Lower lobe of right lung (tissue), 2 donors: ENCODE results near the gene HESX1. TPM values are rescaled to one million over a fixed set of nuclear protein-coding genes. Genes with fewer than 3 reads are reported as not detected.

Source experiments
- ATAC-seq, 2 donors: fragments of 200-7000 bp; cut with Tn5 transposase; one replicate each; pipeline ENCODE4 v1.9.1; 2020 to 2022; ENCODE audit warnings: mild to moderate bottlenecking in 2 of 2, moderate library complexity in 2 of 2
- DNase-seq: peaks from one replicate; pipeline ENCODE4 v3.0.0-alpha.2; 2020
- H3K27ac ChIP-seq: fragments of 200-600 bp; one replicate; pipeline ENCODE4 v1.8.0; 2022
- H3K27me3 ChIP-seq: fragments of 200-600 bp; one replicate; pipeline ENCODE4 v1.8.0; 2022; ENCODE audit warnings: low read depth
- H3K36me3 ChIP-seq: fragments of 200-600 bp; one replicate; pipeline ENCODE4 v1.8.0; 2022; ENCODE audit warnings: mild to moderate bottlenecking
- H3K4me1 ChIP-seq: fragments of 200-600 bp; one replicate; pipeline ENCODE4 v1.8.0; 2022
- H3K4me3 ChIP-seq: fragments of 200-600 bp; one replicate; pipeline ENCODE4 v1.8.0; 2022; ENCODE audit warnings: mild to moderate bottlenecking
- H3K9me3 ChIP-seq: fragments of 200-600 bp; one replicate; pipeline ENCODE4 v1.8.0; 2022
- intact Hi-C: fragments of 100-400 bp; cut with DNase I; formaldehyde crosslinking; loops from one replicate; pipeline ENCODE4 v1.11.0; 2022
- total RNA-seq: library from RNA; stranded (reverse); fragmentation: NEBNext Ultra II Directional; extraction: Animal tissue kit (Norgen Biotek cat#: 25700); gene quantifications from one replicate; pipeline ENCODE4 v1.2.1, GENCODE V29; 2021
- TF ChIP-seq, protein P1 (sequence below): fragments of 200-600 bp; IDR thresholded peaks from one replicate; pipeline ENCODE4 v1.8.0; 2022; ENCODE audit warnings: antibody characterized with exemption, mild to moderate bottlenecking
- donor health status: DM: no; HTN: yes; CAD: no; lungs with severe emphysema.

HESX1 gene
- total RNA-seq, 1 donor from 2014 or later, result 0.86 TPM

GRCh38 chr3:57158325-57158724, 41.5 kb downstream of the HESX1 start:
- Histone ChIP-seq H3K36me3 (no peaks in the 10 kb centered on the region), H3K27me3 (peaks cover 5% of the 10 kb centered on the region), H3K4me1 (peaks cover 14% of the 10 kb centered on the region), H3K4me3 (no peak overlapping the region), H3K27ac (no peak overlapping the region), H3K9me3 (no peaks in the 10 kb centered on the region)
- DNase-seq, result no peak
- TF ChIP-seq, protein P1, sequence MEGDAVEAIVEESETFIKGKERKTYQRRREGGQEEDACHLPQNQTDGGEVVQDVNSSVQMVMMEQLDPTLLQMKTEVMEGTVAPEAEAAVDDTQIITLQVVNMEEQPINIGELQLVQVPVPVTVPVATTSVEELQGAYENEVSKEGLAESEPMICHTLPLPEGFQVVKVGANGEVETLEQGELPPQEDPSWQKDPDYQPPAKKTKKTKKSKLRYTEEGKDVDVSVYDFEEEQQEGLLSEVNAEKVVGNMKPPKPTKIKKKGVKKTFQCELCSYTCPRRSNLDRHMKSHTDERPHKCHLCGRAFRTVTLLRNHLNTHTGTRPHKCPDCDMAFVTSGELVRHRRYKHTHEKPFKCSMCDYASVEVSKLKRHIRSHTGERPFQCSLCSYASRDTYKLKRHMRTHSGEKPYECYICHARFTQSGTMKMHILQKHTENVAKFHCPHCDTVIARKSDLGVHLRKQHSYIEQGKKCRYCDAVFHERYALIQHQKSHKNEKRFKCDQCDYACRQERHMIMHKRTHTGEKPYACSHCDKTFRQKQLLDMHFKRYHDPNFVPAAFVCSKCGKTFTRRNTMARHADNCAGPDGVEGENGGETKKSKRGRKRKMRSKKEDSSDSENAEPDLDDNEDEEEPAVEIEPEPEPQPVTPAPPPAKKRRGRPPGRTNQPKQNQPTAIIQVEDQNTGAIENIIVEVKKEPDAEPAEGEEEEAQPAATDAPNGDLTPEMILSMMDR, result no peak
- intact Hi-C loops, result no loop called here
- ATAC-seq, result no peak

- no peaks in the 10 kb centered on the region for H3K9me3 ChIP-seq
- H3K36me3 ChIP-seq, result no peaks in the 10 kb centered on the region
- DNase-seq, result no peak
- no peak for ATAC-seq
- TF ChIP-seq, protein P1, result no peak
- no peak overlapping the region for H3K27ac ChIP-seq
- peaks cover under 1% of the 10 kb centered on the region for H3K27me3 ChIP-seq
- H3K4me3 ChIP-seq, result no peak overlapping the region
- peaks cover 14% of the 10 kb centered on the region for H3K4me1 ChIP-seq
- intact Hi-C loops, result no loop called here
These were observed 42.2 kb downstream of the HESX1 start for GRCh38 chr3:57157545-57157944.

- no peak for DNase-seq
- H3K36me3 ChIP-seq, result no peaks in the 10 kb centered on the region
- H3K9me3 ChIP-seq, result no peaks in the 10 kb centered on the region
- no peak for ATAC-seq
- H3K27ac ChIP-seq, result no peak overlapping the region
- H3K27me3 ChIP-seq, result peaks cover 12% of the 10 kb centered on the region
- peaks cover 10% of the 10 kb centered on the region for H3K4me1 ChIP-seq
- H3K4me3 ChIP-seq, result no peak overlapping the region
- intact Hi-C loops, result no loop called here
- TF ChIP-seq, protein P1, result no peak
These were observed 44.5 kb downstream of the HESX1 start for GRCh38 chr3:57155310-57155643.

DNA sequence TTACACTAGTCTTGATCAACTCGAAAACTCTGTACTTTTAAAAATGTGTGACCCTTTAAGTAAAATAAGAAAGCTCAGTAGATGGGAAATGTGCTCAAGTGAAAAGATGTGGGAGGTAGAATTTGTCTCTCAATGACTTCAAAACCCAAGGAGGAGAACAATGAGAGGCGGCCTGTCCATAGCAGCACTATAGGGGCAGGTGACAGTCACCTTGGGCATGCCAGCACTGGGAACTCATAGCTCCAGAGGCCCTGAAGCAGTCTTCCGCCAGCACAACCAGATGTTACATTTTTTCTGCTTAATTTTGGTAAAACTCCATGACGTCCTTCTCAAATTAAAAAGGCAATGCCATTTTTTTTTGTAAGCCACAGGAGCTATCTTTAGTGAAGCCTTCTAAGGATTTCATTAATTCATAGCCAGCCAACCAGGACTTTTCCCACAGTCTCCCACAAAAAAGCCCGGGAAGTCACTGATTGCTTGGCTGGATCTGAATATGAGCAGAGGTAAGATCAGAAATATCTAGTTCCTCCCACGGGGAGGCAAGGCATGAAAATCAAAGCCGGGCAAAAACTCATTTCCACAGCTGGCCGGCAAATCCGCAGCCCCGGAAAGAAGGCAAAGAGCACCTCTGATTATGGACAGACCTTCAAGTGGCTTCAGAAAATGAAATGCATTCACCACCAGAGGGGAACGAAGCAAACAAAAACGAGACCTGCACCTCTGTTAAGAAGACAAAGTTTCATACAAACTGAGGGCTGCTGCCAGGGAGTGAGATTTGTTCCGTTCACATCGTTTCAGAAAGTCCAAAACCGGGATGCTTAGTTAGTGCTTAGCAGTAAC, 45.1 kb downstream of the HESX1 start:
- intact Hi-C loops, result no loop called here
- H3K36me3 ChIP-seq, result no peaks in the 10 kb centered on the region
- TF ChIP-seq, protein P1, result no peak
- H3K27ac ChIP-seq, result no peak overlapping the region
- H3K4me1 ChIP-seq, result peaks cover 6% of the 10 kb centered on the region
- DNase-seq (no peak), ATAC-seq (no peak)
- H3K27me3 ChIP-seq, result peaks cover 12% of the 10 kb centered on the region
- H3K4me3 ChIP-seq, result no peak overlapping the region
- no peaks in the 10 kb centered on the region for H3K9me3 ChIP-seq

DNA sequence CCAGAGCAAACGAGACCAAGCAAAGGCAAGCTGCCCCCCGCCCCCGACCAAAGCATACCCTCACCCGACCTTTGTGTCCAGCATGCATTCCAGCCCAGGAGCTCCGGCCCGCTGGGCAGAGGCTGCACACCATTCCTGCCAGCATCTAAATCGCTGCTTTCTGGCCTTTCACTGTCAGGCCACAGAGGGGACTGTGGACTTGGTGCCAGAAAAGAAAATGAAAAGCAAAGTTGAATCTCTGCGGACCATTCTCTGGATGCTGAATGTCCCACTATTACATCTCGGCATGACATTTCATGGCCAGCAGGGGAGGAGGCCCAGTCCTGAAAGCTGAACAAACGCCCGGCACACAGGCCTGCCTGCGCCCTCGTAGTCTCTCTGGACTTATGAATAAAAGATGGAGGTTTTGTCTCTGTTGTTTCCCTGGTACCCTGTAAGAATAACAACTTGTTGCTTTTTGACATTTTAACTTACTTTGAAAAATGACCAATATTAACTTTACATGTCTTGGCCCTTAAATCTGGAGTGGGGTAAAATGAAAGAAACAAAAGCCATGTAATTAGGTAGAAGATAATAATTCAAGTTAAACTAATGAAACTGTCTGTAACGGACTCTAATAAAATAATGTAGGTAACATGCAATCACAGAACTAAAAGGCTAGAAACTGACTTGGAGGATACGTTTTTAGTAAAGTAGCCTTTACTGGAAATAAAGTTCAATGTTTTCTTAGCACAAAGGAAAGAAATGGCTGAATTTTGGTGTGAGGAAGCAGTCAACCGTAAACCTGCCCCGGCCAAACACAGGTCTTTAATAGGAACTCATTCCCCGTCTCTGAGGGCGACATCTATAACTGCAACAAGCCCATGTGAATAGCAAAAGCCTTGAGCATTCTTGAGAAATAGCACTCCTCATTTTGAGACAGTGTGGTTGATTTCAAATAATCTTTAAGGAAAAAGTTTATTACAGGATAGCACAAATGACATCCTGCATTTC, 47.3 kb downstream of the HESX1 start:
- ATAC-seq, result no peak
- Histone ChIP-seq H3K4me1 (no peaks in the 10 kb centered on the region), H3K9me3 (no peaks in the 10 kb centered on the region), H3K27ac (no peak overlapping the region), H3K4me3 (no peak overlapping the region), H3K27me3 (peaks cover 12% of the 10 kb centered on the region), H3K36me3 (no peaks in the 10 kb centered on the region)
- TF ChIP-seq, protein P1, result no peak
- intact Hi-C loops, result no loop called here
- no peak for DNase-seq
